ENCODE measurements around the gene KRTAP2-3. TPM values are rescaled to one million over a fixed set of nuclear protein-coding genes. Genes with fewer than 3 reads are reported as not detected.
"Not testable (repeated sequence)": the region's sequence is repeated elsewhere in the genome, so short reads cannot be mapped to it uniquely, and the experiment has no call there.

The KRTAP2-3 gene
- total and polyA plus RNA-seq, 2 experiments from 2014 or later: not detected

DNA sequence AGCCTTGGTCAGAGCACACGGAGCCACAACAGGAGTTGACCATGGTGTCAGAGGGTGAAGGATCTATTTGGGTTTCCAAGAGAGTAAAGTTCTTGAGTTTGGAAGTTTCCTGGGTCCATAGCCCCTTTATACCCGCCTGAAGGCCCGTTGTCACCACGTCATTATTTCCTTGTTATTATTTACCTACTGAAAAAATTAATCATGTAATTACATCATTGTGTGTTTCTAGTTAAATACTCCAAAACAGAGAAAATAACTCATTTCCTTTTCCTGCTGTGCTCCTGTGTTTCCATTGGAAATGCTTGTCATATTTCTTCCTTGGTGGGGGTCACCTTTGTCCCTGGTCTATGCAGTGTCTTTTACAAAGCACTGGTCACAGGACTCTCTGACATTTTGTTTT lies 38.1 kb upstream of the KRTAP2-3 start, which contains the start of gene KRTAP4-8:
KRTAP4-8 (minus strand) TSS at position 101 of the 400 bp plus-strand sequence; CDS start at position 43, 58 bp downstream.
- H3K4me1 ChIP-seq (ENCODE audit: insufficient read depth): no peaks in the 10 kb centered on the region
- H3K9me3 ChIP-seq (ENCODE audit: low read depth): no peaks in the 10 kb centered on the region
- TF ChIP-seq, protein P1, sequence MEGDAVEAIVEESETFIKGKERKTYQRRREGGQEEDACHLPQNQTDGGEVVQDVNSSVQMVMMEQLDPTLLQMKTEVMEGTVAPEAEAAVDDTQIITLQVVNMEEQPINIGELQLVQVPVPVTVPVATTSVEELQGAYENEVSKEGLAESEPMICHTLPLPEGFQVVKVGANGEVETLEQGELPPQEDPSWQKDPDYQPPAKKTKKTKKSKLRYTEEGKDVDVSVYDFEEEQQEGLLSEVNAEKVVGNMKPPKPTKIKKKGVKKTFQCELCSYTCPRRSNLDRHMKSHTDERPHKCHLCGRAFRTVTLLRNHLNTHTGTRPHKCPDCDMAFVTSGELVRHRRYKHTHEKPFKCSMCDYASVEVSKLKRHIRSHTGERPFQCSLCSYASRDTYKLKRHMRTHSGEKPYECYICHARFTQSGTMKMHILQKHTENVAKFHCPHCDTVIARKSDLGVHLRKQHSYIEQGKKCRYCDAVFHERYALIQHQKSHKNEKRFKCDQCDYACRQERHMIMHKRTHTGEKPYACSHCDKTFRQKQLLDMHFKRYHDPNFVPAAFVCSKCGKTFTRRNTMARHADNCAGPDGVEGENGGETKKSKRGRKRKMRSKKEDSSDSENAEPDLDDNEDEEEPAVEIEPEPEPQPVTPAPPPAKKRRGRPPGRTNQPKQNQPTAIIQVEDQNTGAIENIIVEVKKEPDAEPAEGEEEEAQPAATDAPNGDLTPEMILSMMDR (IDR thresholded peaks at IDR 0.05; ENCODE audit: poor library complexity): no peak
- no peak for TF ChIP-seq EZH2 (IDR thresholded peaks at IDR 0.05; ENCODE audit: borderline replicate concordance)
- no peak for TF ChIP-seq EZH2phosphoT487 (IDR thresholded peaks at IDR 0.05; ENCODE audit: low read depth, severe bottlenecking, unreplicated experiment)
- no peak within 1 kb of the TSS for H3K4me2 ChIP-seq
- no peaks in the 10 kb centered on the region for H3K79me2 ChIP-seq
- H3K9me2 ChIP-seq (replicated peaks; ENCODE audit: insufficient read depth): no peaks in the 10 kb centered on the region
- WGBS (ENCODE audit: low lambda C conversion rate, missing lambda C conversion rate): 93% methylated on average over 4 of the region's 4 CpGs
- no peak within 1 kb of the TSS for H3K4me3 ChIP-seq
- H3K36me3 ChIP-seq (replicated peaks; ENCODE audit: insufficient read depth, low read depth): no peaks in the 10 kb centered on the region
- no peaks in the 10 kb centered on the region for H3K27me3 ChIP-seq
- no peak for DNase-seq (ENCODE audit: low spot score)
- no peaks in the 10 kb centered on the region for H4K20me1 ChIP-seq (ENCODE audit: insufficient read depth, poor library complexity, severe bottlenecking)
- no peak within 1 kb of the TSS for H2AFZ ChIP-seq
- no peak within 1 kb of the TSS for H3K27ac ChIP-seq

DNA sequence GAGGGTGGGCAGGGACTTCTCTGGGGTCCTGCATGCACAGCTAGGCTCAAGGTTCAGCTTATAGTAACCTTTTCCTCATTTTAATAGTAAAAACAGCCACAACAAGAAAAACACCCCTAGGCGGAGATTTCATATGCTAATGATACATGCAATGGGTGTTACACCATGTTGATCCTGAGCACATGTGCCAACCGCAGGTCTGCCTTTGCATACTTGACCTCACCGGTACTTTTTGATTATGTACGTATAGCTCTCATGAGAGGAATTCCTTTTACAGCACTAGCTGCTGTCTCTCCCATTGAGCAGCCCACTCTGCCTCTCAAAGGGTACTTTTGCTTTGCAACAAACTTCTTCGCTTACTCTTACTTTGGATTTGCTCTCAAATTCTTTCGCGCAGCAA lies 36.1 kb upstream of the KRTAP2-3 start:
- no peak overlapping the region for H3K4me3 ChIP-seq
- no peaks in the 10 kb centered on the region for H3K9me3 ChIP-seq (ENCODE audit: low read depth)
- no peak overlapping the region for H2AFZ ChIP-seq
- H3K4me1 ChIP-seq (ENCODE audit: insufficient read depth): no peaks in the 10 kb centered on the region
- H3K36me3 ChIP-seq (replicated peaks; ENCODE audit: insufficient read depth, low read depth): no peaks in the 10 kb centered on the region
- H3K27me3 ChIP-seq: no peaks in the 10 kb centered on the region
- no peaks in the 10 kb centered on the region for H4K20me1 ChIP-seq (ENCODE audit: insufficient read depth, poor library complexity, severe bottlenecking)
- no peaks in the 10 kb centered on the region for H3K9me2 ChIP-seq (replicated peaks; ENCODE audit: insufficient read depth)
- no peak overlapping the region for H3K4me2 ChIP-seq
- WGBS (ENCODE audit: low lambda C conversion rate, missing lambda C conversion rate): 92% methylated on average over 7 of the region's 7 CpGs
- no peak overlapping the region for H3K27ac ChIP-seq
- DNase-seq (ENCODE audit: low spot score): no peak
- TF ChIP-seq, protein P1 (IDR thresholded peaks at IDR 0.05; ENCODE audit: poor library complexity): no peak
- TF ChIP-seq EZH2phosphoT487 (IDR thresholded peaks at IDR 0.05; ENCODE audit: low read depth, severe bottlenecking, unreplicated experiment): no peak
- TF ChIP-seq EZH2 (IDR thresholded peaks at IDR 0.05; ENCODE audit: borderline replicate concordance): no peak
- H3K79me2 ChIP-seq: no peaks in the 10 kb centered on the region

DNA sequence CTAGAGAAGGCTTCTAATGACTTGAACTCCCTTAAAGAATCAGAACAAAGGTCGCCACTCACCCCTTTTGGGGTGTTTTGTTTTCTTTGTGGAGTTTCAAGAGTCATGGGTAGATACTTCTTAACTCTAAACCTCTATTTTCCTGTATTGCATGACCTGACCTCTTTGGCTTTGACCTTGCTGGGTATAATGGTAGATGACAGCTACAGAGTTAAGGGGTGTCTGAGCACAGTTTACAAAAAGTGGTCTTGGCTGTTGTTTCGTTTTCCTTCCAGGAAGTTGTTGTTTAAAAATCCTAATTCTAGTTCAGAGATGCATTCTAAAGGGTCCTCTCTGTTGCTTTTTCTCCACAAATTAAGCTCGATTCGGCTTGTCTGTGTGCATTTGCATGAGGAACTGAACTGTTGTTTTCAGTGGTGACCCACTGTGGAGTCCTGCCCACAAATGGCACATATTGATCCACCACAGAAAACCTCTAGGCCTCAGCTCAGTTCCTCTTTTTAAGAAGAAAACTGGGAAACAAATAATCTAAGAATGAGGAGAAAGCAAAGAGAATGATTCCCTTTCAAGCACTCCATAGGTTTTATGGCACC lies 28.9 kb upstream of the KRTAP2-3 start:
- 67% methylated on average over 4 of the region's 4 CpGs for WGBS (ENCODE audit: low lambda C conversion rate, missing lambda C conversion rate)

DNA sequence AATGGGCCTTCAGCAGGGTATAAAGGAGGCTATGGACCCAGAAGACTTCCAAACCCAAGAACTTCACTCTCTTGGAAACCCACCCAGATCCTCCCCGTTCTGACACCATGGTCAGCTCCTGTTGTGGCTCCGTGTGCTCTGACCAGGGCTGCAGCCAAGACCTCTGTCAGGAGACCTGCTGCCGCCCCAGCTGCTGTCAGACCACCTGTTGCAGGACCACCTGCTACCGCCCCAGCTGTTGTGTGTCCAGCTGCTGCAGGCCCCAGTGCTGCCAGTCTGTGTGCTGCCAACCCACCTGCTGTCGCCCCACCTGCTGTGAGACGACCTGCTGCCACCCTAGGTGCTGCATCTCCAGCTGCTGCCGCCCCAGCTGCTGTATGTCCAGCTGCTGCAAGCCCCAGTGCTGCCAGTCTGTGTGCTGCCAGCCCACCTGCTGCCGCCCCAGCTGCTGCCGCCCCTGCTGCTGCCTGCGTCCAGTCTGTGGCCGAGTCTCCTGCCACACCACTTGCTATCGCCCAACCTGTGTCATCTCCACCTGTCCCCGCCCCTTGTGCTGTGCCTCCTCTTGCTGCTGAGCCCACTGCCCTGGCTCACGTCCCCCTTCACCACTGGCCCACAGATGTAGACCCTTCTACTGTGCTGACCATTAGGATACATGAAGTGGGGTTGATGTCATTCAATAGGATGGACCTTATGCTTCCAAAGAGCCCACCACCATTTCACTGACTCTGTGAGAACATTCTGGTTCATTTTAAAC lies 24.4 kb upstream of the KRTAP2-3 start, which contains the start of gene KRTAP4-7:
KRTAP4-7 (plus strand) TSS at position 51 of the 757 bp plus-strand sequence; CDS start at position 108, 57 bp downstream.
- not testable (repeated sequence) for H4K20me1 ChIP-seq (ENCODE audit: insufficient read depth, poor library complexity, severe bottlenecking); H3K9me3 ChIP-seq (ENCODE audit: low read depth); H3K27me3 ChIP-seq; DNase-seq (ENCODE audit: low spot score); H3K36me3 ChIP-seq (replicated peaks; ENCODE audit: insufficient read depth, low read depth); H3K27ac ChIP-seq; H3K4me2 ChIP-seq; H2AFZ ChIP-seq; H3K4me3 ChIP-seq; H3K79me2 ChIP-seq; H3K4me1 ChIP-seq (ENCODE audit: insufficient read depth); H3K9me2 ChIP-seq (replicated peaks; ENCODE audit: insufficient read depth)
- 90% methylated on average over 13 of the region's 14 CpGs for WGBS (ENCODE audit: low lambda C conversion rate, missing lambda C conversion rate)

More for the DNA sequence above, 28.9 kb upstream of the KRTAP2-3 start:
- H3K9me2 ChIP-seq (replicated peaks; ENCODE audit: insufficient read depth); H4K20me1 ChIP-seq (ENCODE audit: insufficient read depth, poor library complexity, severe bottlenecking); H3K4me2 ChIP-seq; H3K27ac ChIP-seq; H2AFZ ChIP-seq; DNase-seq (ENCODE audit: low spot score); H3K4me3 ChIP-seq; H3K9me3 ChIP-seq (ENCODE audit: low read depth); H3K4me1 ChIP-seq (ENCODE audit: insufficient read depth); H3K79me2 ChIP-seq; H3K36me3 ChIP-seq (replicated peaks; ENCODE audit: insufficient read depth, low read depth); H3K27me3 ChIP-seq: not testable (repeated sequence)

DNA sequence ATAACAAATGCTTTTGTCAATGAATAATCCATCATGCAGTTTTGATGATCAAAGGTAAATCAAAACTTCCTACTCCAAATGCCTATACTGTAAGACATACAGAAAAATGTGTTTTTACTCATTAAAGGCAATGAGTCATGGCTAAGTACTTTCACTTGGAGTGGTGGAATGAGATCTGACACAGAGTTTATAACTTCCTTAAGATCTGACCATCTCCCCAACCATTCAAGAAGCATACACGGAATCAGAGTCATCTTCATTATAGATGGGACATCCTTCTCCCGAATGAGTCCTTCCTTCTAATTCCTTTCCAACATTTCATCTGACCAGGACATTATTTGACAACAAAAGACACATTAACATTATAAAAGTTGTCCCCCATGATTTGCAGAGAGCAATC lies 23.5 kb upstream of the KRTAP2-3 start:
- H3K27me3 ChIP-seq, H3K4me2 ChIP-seq: not testable (repeated sequence)

More for the DNA sequence above, 23.5 kb upstream of the KRTAP2-3 start:
- not testable (repeated sequence) for H3K9me2 ChIP-seq (replicated peaks; ENCODE audit: insufficient read depth); H2AFZ ChIP-seq; H3K4me3 ChIP-seq; DNase-seq (ENCODE audit: low spot score); H4K20me1 ChIP-seq (ENCODE audit: insufficient read depth, poor library complexity, severe bottlenecking); H3K36me3 ChIP-seq (replicated peaks; ENCODE audit: insufficient read depth, low read depth); H3K79me2 ChIP-seq; H3K9me3 ChIP-seq (ENCODE audit: low read depth); H3K4me1 ChIP-seq (ENCODE audit: insufficient read depth); H3K27ac ChIP-seq
- 76% methylated on average over 2 of the region's 2 CpGs for WGBS (ENCODE audit: low lambda C conversion rate, missing lambda C conversion rate)

All from hepatocyte (in vitro differentiated cells).